A673 (cell line): ENCODE results near the gene KRT76. TPM values are rescaled to one million over a fixed set of nuclear protein-coding genes. Genes with fewer than 3 reads are reported as not detected.

Source experiments
- BruUV-seq: library from RNA; stranded (reverse); fragments of 400-500 nt; replicated peaks from 2 replicates; lab custom pipeline; 2021; lab: Mats Ljungman, UMichigan
- CTCF ChIA-PET: fragments of 300-600 bp; sonication (Branson Sonifier 250); formaldehyde crosslinking; loops from one replicate; lab custom pipeline; 2022; ENCODE audit warnings: antibody characterized with exemption; lab: Charles Lee
- POLR2A ChIA-PET: fragments of 300-600 bp; sonication (Branson Sonifier 250); formaldehyde crosslinking; loops from one replicate; lab custom pipeline; 2022; ENCODE audit warnings: antibody characterized with exemption; ENCODE audit not compliant: low non-redundant PET; lab: Charles Lee
- DNase-seq: peaks from one replicate; pipeline ENCODE4 v3.0.0-alpha.2; 2015; ENCODE audit warnings: low spot score
- H3K27ac ChIP-seq: fragments of 200-600 bp; sonication (generic); 2 replicates; pipeline ENCODE4 v1.5.1; 2016; ENCODE audit warnings: mixed run types, low read depth, mild to moderate bottlenecking, mixed read lengths, antibody characterized with exemption, low read length; ENCODE audit not compliant: poor library complexity, severe bottlenecking
- H3K27me3 ChIP-seq: fragments of 200-600 bp; sonication (generic); replicated peaks from 2 replicates; pipeline ENCODE4 v1.6.1; 2017; ENCODE audit warnings: mixed run types, low read depth, mild to moderate bottlenecking, mixed read lengths, antibody characterized with exemption, low read length; ENCODE audit not compliant: insufficient read depth, poor library complexity
- H3K36me3 ChIP-seq: fragments of 200-600 bp; sonication (generic); 2 replicates; pipeline ENCODE4 v1.6.1; 2016; ENCODE audit warnings: mixed run types, mild to moderate bottlenecking, mixed read lengths, antibody characterized with exemption, low read length; ENCODE audit not compliant: insufficient read depth, poor library complexity, severe bottlenecking
- H3K4me1 ChIP-seq: fragments of 200-600 bp; sonication (generic); 2 replicates; pipeline ENCODE4 v1.6.1; 2017; ENCODE audit warnings: mixed run types, mild to moderate bottlenecking, mixed read lengths, antibody characterized with exemption, low read length; ENCODE audit not compliant: insufficient read depth, poor library complexity, severe bottlenecking
- H3K4me3 ChIP-seq: fragments of 200-600 bp; sonication (generic); 2 replicates; pipeline ENCODE4 v1.5.1; 2016; ENCODE audit warnings: low read depth, mixed run types, mild to moderate bottlenecking, mixed read lengths, low read length; ENCODE audit not compliant: poor library complexity, severe bottlenecking
- H3K9me3 ChIP-seq: fragments of 200-600 bp; sonication (generic); 2 replicates; pipeline ENCODE4 v1.6.1; 2016; ENCODE audit warnings: mixed run types, low read depth, mild to moderate bottlenecking, mixed read lengths, antibody characterized with exemption, low read length; ENCODE audit not compliant: poor library complexity, severe bottlenecking
- EZH2 ChIP-seq: fragments of 200-600 bp; sonication (generic); IDR thresholded peaks from 2 replicates; pipeline ENCODE4 v1.6.1; 2017; ENCODE audit warnings: borderline replicate concordance, low read depth, mild to moderate bottlenecking, mixed read lengths, antibody characterized with exemption, low read length; ENCODE audit not compliant: poor library complexity, severe bottlenecking
- intact Hi-C: fragments of 100-400 bp; cut with micrococcal nuclease; formaldehyde crosslinking; loops from one replicate; pipeline ENCODE4 v1.10.0; 2022; ENCODE audit not compliant: unreplicated experiment
- total RNA-seq: library from RNA; stranded (reverse); gene quantifications from 2 replicates; pipeline ENCODE4 v1.2.3, GENCODE V29; 2021
- TF ChIP-seq, protein P1 (sequence below): fragments of 300-800, 200-600 bp; sonication (generic); conservative IDR thresholded peaks from 2 replicates; pipeline ENCODE4 v1.5.1; 2017; ENCODE audit warnings: low read depth, mild to moderate bottlenecking, antibody characterized with exemption, low read length, moderate library complexity, mixed read lengths

KRT76 gene
- total RNA-seq, 1 experiment from 2014 or later, result not detected

DNA sequence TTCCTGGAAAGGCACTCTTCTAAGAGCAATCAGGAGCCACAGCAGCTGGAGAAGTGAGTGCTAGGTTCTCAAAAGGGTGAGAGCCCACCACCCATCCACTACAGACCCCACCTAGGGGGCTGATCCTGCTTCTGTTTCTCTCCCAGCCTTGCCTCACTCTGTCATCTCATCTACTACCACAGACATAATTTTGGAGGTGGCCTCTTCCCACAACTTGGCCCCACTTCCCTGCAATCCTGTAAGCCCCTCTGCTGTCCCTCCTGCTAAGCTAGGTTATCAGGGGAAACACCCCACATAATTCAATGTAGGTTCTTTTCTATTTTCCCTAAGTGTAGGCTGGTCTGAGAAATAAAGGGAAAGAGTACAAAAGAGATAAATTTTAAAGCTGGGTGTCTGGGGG lies 16.5 kb downstream of the KRT76 start:
- no peaks in the 10 kb centered on the region for H3K36me3 ChIP-seq
- CTCF ChIA-PET, result no interaction called here
- peaks cover 7% of the 10 kb centered on the region for H3K9me3 ChIP-seq
- H3K27ac ChIP-seq, result no peak overlapping the region
- H3K4me1 ChIP-seq, result peaks cover 2% of the 10 kb centered on the region
- H3K4me3 ChIP-seq, result no peak overlapping the region
- intact Hi-C loops, result no loop called here
- H3K27me3 ChIP-seq, result no peaks in the 10 kb centered on the region
- TF ChIP-seq, protein P1, sequence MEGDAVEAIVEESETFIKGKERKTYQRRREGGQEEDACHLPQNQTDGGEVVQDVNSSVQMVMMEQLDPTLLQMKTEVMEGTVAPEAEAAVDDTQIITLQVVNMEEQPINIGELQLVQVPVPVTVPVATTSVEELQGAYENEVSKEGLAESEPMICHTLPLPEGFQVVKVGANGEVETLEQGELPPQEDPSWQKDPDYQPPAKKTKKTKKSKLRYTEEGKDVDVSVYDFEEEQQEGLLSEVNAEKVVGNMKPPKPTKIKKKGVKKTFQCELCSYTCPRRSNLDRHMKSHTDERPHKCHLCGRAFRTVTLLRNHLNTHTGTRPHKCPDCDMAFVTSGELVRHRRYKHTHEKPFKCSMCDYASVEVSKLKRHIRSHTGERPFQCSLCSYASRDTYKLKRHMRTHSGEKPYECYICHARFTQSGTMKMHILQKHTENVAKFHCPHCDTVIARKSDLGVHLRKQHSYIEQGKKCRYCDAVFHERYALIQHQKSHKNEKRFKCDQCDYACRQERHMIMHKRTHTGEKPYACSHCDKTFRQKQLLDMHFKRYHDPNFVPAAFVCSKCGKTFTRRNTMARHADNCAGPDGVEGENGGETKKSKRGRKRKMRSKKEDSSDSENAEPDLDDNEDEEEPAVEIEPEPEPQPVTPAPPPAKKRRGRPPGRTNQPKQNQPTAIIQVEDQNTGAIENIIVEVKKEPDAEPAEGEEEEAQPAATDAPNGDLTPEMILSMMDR, result no peak
- no peak for TF ChIP-seq EZH2
- POLR2A ChIA-PET, result no interaction called here
- BruUV-seq, result no TSS peak
- DNase-seq, result no peak

DNA sequence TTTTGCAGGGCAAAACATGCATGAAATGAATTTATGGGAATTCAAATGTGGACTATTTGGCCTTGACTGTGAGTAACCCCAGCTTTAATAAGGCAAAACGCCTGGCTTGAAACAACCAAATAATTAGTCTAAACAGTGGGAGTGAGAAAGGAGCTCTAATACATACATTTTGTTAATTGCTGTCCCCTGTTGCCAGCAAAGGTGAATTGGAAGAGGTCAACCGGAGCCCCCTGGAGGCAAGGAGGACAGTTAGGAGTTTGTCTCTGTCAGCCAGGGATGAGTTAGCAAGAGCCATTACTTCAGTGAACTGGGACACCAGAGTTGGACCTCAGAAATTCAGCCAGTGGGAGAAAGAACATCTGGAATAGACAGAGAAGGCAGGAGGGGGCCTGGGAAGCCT lies 17.4 kb downstream of the KRT76 start:
- Histone ChIP-seq H3K4me3 (no peak overlapping the region), H3K27me3 (no peaks in the 10 kb centered on the region), H3K4me1 (peaks cover 11% of the 10 kb centered on the region), H3K9me3 (peaks cover 7% of the 10 kb centered on the region), H3K27ac (no peak overlapping the region), H3K36me3 (no peaks in the 10 kb centered on the region)
- TF ChIP-seq EZH2, result no peak
- TF ChIP-seq, protein P1, result no peak
- intact Hi-C loops, result no loop called here
- ChIA-PET POLR2A (no interaction called here), CTCF (no interaction called here)
- no TSS peak for BruUV-seq
- no peak for DNase-seq

GRCh38 chr12:52759218-52759617 lies 17.9 kb downstream of the KRT76 start:
- Histone ChIP-seq H3K4me1 (peaks cover 16% of the 10 kb centered on the region), H3K4me3 (no peak overlapping the region), H3K27me3 (no peaks in the 10 kb centered on the region), H3K9me3 (peaks cover 7% of the 10 kb centered on the region), H3K36me3 (no peaks in the 10 kb centered on the region), H3K27ac (no peak overlapping the region)
- ChIA-PET POLR2A (no interaction called here), CTCF (no interaction called here)
- TF ChIP-seq, protein P1, result no peak
- TF ChIP-seq EZH2, result no peak
- no TSS peak for BruUV-seq
- DNase-seq, result no peak
- intact Hi-C loops, result no loop called here
